Lower lobe of right lung (tissue), 2 donors: Measurements from ENCODE around the gene PRSS48. TPM values are rescaled to one million over a fixed set of nuclear protein-coding genes. Genes with fewer than 3 reads are reported as not detected.

Experiments
- ATAC-seq, 2 donors: fragments of 200-7000 bp; cut with Tn5 transposase; one replicate each; pipeline ENCODE4 v1.9.1; 2020 to 2022; ENCODE audit warnings: mild to moderate bottlenecking in 2 of 2, moderate library complexity in 2 of 2
- DNase-seq: peaks from one replicate; pipeline ENCODE4 v3.0.0-alpha.2; 2020
- H3K27ac ChIP-seq: fragments of 200-600 bp; one replicate; pipeline ENCODE4 v1.8.0; 2022
- H3K27me3 ChIP-seq: fragments of 200-600 bp; one replicate; pipeline ENCODE4 v1.8.0; 2022; ENCODE audit warnings: low read depth
- H3K36me3 ChIP-seq: fragments of 200-600 bp; one replicate; pipeline ENCODE4 v1.8.0; 2022; ENCODE audit warnings: mild to moderate bottlenecking
- H3K4me1 ChIP-seq: fragments of 200-600 bp; one replicate; pipeline ENCODE4 v1.8.0; 2022
- H3K4me3 ChIP-seq: fragments of 200-600 bp; one replicate; pipeline ENCODE4 v1.8.0; 2022; ENCODE audit warnings: mild to moderate bottlenecking
- H3K9me3 ChIP-seq: fragments of 200-600 bp; one replicate; pipeline ENCODE4 v1.8.0; 2022
- intact Hi-C: fragments of 100-400 bp; cut with DNase I; formaldehyde crosslinking; loops from one replicate; pipeline ENCODE4 v1.11.0; 2022
- total RNA-seq: library from RNA; stranded (reverse); fragmentation: NEBNext Ultra II Directional; extraction: Animal tissue kit (Norgen Biotek cat#: 25700); gene quantifications from one replicate; pipeline ENCODE4 v1.2.1, GENCODE V29; 2021
- TF ChIP-seq, protein P1 (sequence below): fragments of 200-600 bp; IDR thresholded peaks from one replicate; pipeline ENCODE4 v1.8.0; 2022; ENCODE audit warnings: antibody characterized with exemption, mild to moderate bottlenecking
- donor health status: DM: no; HTN: yes; CAD: no; lungs with severe emphysema.

PRSS48 gene
- total RNA-seq, 1 donor from 2014 or later, result not detected

DNA sequence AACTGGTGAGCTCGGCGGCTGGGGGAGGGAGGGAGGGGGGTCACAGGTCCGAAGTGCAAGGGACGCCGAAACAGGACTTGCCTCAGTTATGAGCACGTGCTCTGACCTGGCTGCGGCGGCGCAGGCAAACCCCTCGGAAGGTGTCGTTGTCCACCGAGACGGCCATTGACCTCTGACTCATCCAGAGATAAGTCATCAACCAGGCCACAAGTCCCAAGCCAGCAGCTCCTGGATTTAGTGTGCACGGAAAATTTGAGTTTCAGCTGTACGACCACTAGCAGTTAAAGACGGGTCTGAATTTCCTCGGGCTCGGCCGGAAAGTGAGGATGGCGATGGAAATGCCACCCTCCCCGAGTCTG, 47.8 kb downstream of the PRSS48 start:
- Histone ChIP-seq H3K27me3 (no peaks in the 10 kb centered on the region), H3K4me3 (peak overlapping the region; percentile 74), H3K9me3 (no peaks in the 10 kb centered on the region), H3K4me1 (peaks cover 16% of the 10 kb centered on the region), H3K27ac (peak overlapping the region; percentile 86), H3K36me3 (no peaks in the 10 kb centered on the region)
- DNase-seq (peak; percentile 50), ATAC-seq (peak; percentile 60 to 81)
- intact Hi-C loops, result no loop called here
- TF ChIP-seq, protein P1, sequence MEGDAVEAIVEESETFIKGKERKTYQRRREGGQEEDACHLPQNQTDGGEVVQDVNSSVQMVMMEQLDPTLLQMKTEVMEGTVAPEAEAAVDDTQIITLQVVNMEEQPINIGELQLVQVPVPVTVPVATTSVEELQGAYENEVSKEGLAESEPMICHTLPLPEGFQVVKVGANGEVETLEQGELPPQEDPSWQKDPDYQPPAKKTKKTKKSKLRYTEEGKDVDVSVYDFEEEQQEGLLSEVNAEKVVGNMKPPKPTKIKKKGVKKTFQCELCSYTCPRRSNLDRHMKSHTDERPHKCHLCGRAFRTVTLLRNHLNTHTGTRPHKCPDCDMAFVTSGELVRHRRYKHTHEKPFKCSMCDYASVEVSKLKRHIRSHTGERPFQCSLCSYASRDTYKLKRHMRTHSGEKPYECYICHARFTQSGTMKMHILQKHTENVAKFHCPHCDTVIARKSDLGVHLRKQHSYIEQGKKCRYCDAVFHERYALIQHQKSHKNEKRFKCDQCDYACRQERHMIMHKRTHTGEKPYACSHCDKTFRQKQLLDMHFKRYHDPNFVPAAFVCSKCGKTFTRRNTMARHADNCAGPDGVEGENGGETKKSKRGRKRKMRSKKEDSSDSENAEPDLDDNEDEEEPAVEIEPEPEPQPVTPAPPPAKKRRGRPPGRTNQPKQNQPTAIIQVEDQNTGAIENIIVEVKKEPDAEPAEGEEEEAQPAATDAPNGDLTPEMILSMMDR, result no peak

DNA sequence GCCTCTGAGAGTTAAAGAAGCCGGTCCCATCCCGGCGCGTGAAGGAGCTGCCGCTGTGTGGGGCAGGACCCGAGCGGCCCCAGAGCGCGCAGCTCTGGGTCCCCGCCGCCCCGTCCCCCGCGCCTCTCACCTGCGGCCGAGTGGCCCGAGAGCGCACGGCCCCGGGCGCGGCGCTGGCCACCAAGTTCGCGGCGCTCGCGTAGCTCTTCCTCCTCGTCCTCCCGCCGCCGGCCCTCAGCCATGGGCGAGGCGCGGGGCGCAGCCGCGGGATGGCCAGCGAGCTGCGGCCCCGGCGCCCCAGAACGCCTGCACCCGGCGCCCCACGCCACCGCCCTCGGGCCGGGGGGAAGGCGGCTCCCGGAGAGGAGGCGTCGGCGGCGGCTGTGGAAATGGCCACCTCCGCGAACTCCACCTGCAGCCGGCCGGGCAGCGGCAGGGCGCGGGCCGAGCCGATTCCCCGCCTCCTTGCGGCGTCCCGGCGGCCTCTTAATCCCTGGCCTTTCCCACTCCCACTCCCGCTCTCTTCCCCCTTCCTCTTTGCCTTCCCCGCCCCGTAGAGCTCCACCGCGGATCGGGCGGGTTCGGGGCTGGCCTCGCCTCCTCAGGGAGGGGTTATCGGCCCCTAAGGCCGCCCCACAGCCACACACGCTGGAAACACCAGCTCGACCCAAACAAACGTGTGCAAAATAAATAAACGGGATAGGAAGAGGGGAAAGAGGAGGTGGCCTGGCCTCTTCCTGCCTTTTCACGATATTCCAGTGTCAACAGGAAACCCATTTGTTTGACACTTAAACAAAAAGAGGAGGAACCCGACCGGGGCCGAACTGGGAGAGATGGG, 48.4 kb downstream of the PRSS48 start, which contains the start of gene SH3D19:
TSS of gene SH3D19 (minus strand) at position 495 of the 838 bp plus-strand sequence. CDS start at position 242, 253 bp downstream.
- Histone ChIP-seq H3K9me3 (no peaks in the 10 kb centered on the region), H3K4me1 (peaks cover 16% of the 10 kb centered on the region), H3K36me3 (no peaks in the 10 kb centered on the region), H3K4me3 (peak within 1 kb of the TSS; percentile 74), H3K27me3 (no peaks in the 10 kb centered on the region), H3K27ac (peak within 1 kb of the TSS; percentile 86)
- ATAC-seq (peak; percentile 96), DNase-seq (peak; percentile 79)
- intact Hi-C loops, result no loop called here
- TF ChIP-seq, protein P1, result no peak

DNA sequence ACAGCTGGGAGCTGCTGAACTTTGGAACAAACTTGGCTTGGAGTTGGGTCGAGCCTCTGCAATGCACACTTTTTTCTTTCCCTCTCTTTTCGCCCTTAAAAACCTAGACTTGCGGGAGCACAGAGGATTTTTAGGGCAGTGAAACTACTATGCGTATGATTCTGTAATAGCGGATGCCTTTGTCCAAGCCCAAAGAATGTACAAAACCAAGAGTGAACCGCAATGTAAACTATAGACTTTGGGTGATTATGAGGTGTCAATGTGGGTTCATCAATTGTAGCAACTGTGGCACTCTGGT, 48.9 kb downstream of the PRSS48 start:
- H3K36me3 ChIP-seq, result no peaks in the 10 kb centered on the region
- ATAC-seq (no peak), DNase-seq (no peak)
- intact Hi-C loops, result no loop called here
- H3K27me3 ChIP-seq, result no peaks in the 10 kb centered on the region
- peak overlapping the region; percentile 74 for H3K4me3 ChIP-seq
- H3K9me3 ChIP-seq, result no peaks in the 10 kb centered on the region
- TF ChIP-seq, protein P1, result no peak
- peak overlapping the region; percentile 86 for H3K27ac ChIP-seq
- peaks cover 16% of the 10 kb centered on the region for H3K4me1 ChIP-seq

DNA sequence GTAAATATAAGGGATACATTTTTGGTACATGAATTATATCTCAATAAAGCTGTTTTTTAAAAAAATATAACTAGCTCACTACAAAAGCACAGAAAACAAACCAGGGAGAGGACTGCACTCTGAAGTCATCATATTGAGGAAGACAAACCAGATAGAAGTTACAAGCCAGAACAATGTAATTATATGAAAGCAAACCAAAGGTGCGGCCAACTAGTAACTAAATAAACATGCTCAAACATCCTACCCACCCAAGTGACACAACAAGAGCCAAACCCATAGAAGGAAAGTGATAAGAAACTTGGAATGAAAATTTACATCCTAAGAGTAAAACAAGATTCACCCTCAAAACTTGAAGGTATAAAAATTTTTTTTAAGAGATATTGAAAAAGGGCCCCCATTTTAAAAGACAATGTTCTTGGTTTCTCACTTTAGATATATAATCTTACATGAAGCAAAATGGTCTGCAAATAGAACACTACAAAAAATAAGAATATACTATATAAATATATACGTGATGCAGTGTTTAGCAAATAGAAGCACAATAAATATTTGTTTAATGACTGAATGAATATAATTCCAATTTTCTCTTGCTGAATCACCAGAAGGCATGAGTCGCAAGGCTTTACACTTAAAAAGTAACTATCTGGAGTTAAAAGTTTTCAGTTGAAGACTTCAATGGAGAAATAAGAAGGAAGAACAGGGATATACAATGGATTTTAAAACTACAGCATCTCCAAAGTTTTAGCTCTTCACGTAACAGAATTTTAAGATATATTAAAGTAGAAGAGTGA, 52.5 kb downstream of the PRSS48 start:
- ATAC-seq (no peak), DNase-seq (no peak)
- intact Hi-C loops, result no loop called here
- no peaks in the 10 kb centered on the region for H3K36me3 ChIP-seq
- no peaks in the 10 kb centered on the region for H3K9me3 ChIP-seq
- no peak overlapping the region for H3K27ac ChIP-seq
- no peak overlapping the region for H3K4me3 ChIP-seq
- no peaks in the 10 kb centered on the region for H3K4me1 ChIP-seq
- no peaks in the 10 kb centered on the region for H3K27me3 ChIP-seq
- TF ChIP-seq, protein P1, result no peak

DNA sequence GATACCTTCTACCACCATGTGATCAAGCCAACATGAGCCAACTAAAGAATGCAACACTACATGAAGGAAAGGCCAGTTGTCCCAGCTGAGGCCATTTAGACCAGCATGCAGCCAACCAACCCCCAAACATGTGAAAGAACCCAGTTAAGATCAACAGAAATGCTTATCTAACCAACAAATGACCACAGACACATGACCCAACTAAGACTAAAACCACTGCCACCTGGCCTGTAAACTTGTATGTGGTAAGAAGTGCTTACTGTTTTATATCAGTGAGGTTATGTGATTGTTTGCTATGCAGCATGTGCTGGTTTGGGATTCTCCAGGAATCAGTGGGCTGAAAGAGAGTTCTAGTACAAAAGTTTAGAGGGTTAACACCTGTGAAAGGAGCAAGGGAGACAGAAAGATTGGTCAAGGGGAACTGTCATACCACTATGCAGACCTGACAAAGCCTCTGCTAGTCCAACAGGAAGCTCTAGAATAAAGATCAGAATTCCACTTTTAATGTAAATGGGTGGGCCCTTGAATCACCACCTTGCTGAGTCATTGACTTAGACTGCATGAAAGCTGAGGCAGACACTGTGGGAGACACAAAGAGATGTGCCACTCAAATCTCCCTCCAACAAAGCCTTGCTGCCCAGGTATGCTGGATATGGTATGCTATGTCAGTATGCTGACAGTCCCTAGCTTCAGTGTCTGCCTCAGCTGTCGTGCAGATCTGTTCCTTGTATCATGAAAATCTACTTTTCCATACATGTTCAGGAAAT, 54.5 kb downstream of the PRSS48 start:
- no peaks in the 10 kb centered on the region for H3K9me3 ChIP-seq
- H3K27me3 ChIP-seq, result no peaks in the 10 kb centered on the region
- intact Hi-C loops, result no loop called here
- ATAC-seq (no peak), DNase-seq (no peak)
- no peaks in the 10 kb centered on the region for H3K4me1 ChIP-seq
- no peak overlapping the region for H3K4me3 ChIP-seq
- H3K36me3 ChIP-seq, result no peaks in the 10 kb centered on the region
- TF ChIP-seq, protein P1, result no peak
- no peak overlapping the region for H3K27ac ChIP-seq
